Right lobe of liver (tissue), 4 donors: Measurements from ENCODE around the gene WFDC10B.

Source experiments
- CTCF ChIP-seq, 4 donors: fragments of 200-600 bp in 3 of 4; fragments of 450-650 bp in 1 of 4; IDR thresholded peaks; one replicate each; pipeline versions ENCODE4 v1.5.1 to v1.8.0; 2016 to 2022; ENCODE audit warnings: antibody characterized with exemption in 4 of 4, mild to moderate bottlenecking in 2 of 4
- POLR2A ChIP-seq: fragments of 450-650 bp; IDR thresholded peaks from one replicate; pipeline ENCODE4 v1.6.1; 2017; ENCODE audit warnings: antibody characterized with exemption, mild to moderate bottlenecking
- donor health status: DM: no; HTN: no; CAD: no.
- donor health status: DM: no; HTN: no; CAD: no.
- donor health status: DM: no; HTN: yes; CAD: no.

- no peak for TF ChIP-seq CTCF (IDR thresholded peaks at IDR 0.05)
- no peak for TF ChIP-seq POLR2A
Measured at GRCh38 chr20:45752746-45753145, 47.9 kb upstream of the WFDC10B start.
